ENCODE data around the gene HECW1. TPM values are rescaled to one million over a fixed set of nuclear protein-coding genes. Genes with fewer than 3 reads are reported as not detected.
A peak's percentile ranks its signal among the peaks of the same experiment; 100 is the strongest.
"Not testable (repeated sequence)": the region's sequence is repeated elsewhere in the genome, so short reads cannot be mapped to it uniquely, and the experiment has no call there.

HECW1 gene
- total RNA-seq, 2 donors from 2014 or later = 0.24 TPM; not detected in 1

GRCh38 chr7:43110791-43111535, 1.5 kb upstream of the HECW1 start:
- DNase-seq (ENCODE audit: low spot score) = no peak
- intact Hi-C loops (cut with DNase I) = loop anchor here in 1 of 2 donors (10.0 kb wide), 1 partner anchor 166 kb away; no protein-coding TSS in a partner anchor

- intact Hi-C loops (cut with DNase I) = loop anchor here in 1 of 2 donors (10.0 kb wide), 1 partner anchor 167 kb away; no protein-coding TSS in a partner anchor
- no peak for DNase-seq (ENCODE audit: low spot score)
Observed at GRCh38 chr7:43111630-43112458, 603 bp upstream of the HECW1 start.

- intact Hi-C loops (cut with DNase I) = loop anchor here in 1 of 2 donors (10.0 kb wide), 1 partner anchor 168 kb away; no protein-coding TSS in a partner anchor
- DNase-seq (ENCODE audit: low spot score) = peak; percentile 82
Observed at GRCh38 chr7:43112941-43113621, 634 bp downstream of the HECW1 start.

DNA sequence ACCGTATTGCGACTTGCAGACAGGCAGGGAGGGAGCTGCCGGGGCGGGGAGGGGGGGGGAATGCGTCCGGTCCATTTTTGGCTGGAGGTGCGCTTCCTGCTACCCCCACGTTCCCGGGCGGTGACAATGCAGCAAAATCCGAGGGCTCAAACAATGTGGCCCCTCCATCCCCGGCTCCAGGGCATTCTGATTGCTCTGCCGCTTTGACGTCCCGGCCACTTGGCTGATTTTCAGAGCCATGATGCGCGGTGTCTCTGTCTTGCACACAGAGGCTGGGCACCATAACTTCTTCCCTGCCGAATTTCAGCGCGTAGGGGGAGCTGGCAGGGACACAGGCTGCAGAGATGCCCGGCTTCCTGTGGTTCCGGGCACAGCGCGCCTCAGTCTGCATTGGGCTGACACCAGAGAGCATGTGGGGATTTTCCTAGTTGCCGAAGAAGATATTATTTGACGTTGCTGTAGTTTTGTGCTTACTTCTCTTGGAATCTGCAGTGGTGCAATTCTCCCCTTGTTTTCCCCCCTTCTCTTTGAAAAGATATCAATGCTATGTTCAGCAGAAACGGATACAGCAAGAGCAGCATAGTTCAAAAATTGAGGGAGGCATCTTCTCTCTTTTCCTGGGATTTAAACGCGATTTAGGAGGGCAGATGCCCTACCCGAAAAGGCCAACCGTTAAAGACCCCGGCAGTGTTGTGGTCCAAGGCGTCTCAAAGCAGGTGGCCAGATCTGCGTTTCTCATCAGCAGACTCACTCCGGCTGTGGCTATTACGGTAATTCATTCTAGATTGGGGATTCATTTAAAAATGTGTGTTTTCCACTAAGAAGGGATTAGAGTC, 1.4 kb downstream of the HECW1 start:
- no peak for DNase-seq (ENCODE audit: low spot score)
- intact Hi-C loops (cut with DNase I) = loop anchor here in 1 of 2 donors (10.0 kb wide), 1 partner anchor 169 kb away; no protein-coding TSS in a partner anchor

DNA sequence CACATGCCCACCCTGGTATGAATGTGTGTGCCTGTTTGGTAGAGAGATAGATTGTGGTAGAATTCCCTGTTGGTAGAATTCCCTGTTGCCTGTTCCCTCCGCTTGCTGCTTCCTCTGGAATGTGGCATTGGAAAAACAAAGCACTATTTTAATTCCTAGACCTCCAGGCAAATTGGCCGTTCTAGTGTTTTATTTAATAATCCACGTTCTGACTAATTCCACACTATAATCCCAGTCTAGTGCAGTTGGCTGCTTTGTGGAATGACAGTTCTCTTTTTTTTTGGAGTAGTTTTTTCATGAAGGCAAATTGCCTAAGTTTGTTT, 2.0 kb downstream of the HECW1 start:
- DNase-seq (ENCODE audit: low spot score) = no peak
- intact Hi-C loops (cut with DNase I) = loop anchor here in 1 of 2 donors (10.0 kb wide), 1 partner anchor 170 kb away; no protein-coding TSS in a partner anchor

DNA sequence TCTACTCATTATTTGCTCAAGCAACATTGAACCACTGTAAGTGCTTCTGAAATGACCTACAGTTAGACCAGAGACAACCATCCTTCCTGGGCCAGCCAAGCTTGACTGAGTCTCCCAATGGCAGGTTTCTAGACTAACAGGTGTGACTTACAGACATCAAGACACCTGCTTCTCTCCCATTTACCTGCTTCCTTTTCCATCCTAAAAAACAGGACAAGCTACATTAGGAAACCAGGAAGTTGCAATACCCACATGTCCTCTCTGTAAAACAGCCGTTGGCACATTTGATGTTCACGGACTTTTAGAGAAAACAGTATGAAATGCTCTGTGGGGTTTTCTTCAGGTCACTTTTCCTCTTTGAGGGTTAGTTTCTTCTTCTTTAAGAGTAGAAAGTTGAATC, 4.0 kb downstream of the HECW1 start:
- intact Hi-C loops (cut with DNase I) = loop anchor here in 1 of 2 donors (10.0 kb wide), 1 partner anchor 172 kb away; no protein-coding TSS in a partner anchor

DNA sequence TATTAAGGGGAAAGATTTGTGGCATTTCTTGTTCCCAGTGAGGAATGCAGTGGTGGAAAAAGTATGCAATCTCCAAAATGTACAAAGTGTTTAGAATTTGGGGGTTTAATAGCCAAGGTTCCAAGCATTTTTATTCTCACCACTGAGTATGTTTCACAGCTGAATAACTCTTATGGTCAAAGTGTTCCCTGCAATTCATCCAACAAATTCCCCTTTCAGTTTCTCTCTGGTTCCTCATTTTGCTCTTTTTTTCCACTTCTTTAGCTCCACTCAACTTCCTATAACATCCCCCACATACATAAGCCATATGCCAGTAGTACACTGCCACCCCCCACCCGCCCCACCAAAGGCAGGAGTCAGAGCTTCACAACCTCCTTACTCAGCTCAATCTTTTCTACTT, 4.6 kb downstream of the HECW1 start:
- DNase-seq (ENCODE audit: low spot score) = no peak
- intact Hi-C loops (cut with DNase I) = loop anchor here in 1 of 2 donors (10.0 kb wide), 1 partner anchor 172 kb away; no protein-coding TSS in a partner anchor

More for the DNA sequence above, 4.0 kb downstream of the HECW1 start:
- DNase-seq (ENCODE audit: low spot score) = no peak

DNA sequence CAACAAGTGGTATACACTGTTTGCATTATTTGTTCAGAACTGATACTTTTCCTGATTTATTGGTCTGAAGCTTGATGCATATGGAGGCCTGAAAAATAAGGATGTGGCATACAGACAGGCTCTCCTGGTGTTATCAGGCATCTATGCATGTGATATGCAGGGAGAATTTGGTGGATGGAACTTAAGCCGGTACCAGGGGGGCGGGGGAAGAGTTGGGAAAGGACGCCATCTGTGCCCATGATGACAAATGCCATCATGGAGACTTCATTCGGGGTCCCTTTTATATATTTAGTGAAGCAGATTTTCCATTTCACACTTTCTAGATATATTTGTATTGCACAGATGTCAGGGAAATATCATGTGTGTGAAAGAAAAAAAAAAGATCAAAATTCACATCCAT, 5.4 kb downstream of the HECW1 start:
- intact Hi-C loops (cut with DNase I) = loop anchor here in 1 of 2 donors (10.0 kb wide), 1 partner anchor 173 kb away; no protein-coding TSS in a partner anchor
- no peak for DNase-seq (ENCODE audit: low spot score)

- intact Hi-C loops (cut with DNase I) = loop anchor here in 1 of 2 donors (10.0 kb wide), 1 partner anchor 174 kb away; no protein-coding TSS in a partner anchor
- no peak for DNase-seq (ENCODE audit: low spot score)
Observed at GRCh38 chr7:43118313-43118712, 5.9 kb downstream of the HECW1 start.

GRCh38 chr7:43119371-43120075, 7.1 kb downstream of the HECW1 start:
- DNase-seq (ENCODE audit: low spot score) = no peak
- intact Hi-C loops (cut with DNase I) = loop anchor here (10.0 kb wide), 2 partner anchors 175 to 1985 kb away; no protein-coding TSS in a partner anchor

DNA sequence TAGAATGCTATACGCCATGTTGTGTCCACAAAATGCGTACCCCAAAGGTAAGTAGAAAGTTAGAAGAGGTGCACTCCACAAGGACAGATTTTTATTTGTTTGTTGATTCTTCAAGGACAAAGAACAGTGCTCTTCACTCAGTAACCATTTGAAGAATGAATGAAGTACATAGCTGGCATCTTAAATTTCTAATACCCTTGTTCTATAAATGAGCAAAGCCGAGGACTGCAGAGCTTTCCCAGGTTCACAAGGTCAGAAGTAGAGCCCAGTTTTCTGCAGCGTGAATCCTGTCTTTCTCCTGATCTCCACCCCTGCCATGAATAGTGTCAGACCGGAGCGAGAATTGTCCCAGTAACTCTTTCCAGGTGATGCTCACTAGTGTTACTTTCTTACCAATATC, 9.5 kb downstream of the HECW1 start:
- intact Hi-C loops (cut with DNase I) = loop anchor here in 1 of 2 donors (10.0 kb wide), 1 partner anchor 1987 kb away; no protein-coding TSS in a partner anchor
- no peak for DNase-seq (ENCODE audit: low spot score)

DNA sequence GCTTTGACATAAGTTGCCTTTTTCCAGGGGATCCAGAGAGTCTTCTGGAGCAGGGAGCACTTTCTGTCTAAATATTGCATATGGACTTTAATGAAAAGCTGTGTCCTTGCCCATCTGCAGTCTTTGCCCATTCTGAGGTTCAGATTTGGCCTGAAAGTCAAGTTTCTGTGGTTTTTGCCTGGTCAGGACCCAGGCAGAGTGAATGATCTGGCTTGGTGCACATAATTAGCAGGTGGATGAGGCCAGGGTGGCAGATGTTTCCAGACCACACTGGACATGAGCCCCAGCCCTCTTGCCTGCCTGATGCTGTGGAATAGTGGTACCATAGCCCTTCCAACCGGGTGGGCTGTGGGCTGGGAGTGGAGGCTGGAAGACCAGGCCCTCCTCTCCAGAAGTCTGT, 11.0 kb downstream of the HECW1 start:
- intact Hi-C loops (cut with DNase I) = loop anchor here in 1 of 2 donors (10.0 kb wide), 1 partner anchor 1989 kb away; no protein-coding TSS in a partner anchor
- DNase-seq (ENCODE audit: low spot score) = no peak

DNA sequence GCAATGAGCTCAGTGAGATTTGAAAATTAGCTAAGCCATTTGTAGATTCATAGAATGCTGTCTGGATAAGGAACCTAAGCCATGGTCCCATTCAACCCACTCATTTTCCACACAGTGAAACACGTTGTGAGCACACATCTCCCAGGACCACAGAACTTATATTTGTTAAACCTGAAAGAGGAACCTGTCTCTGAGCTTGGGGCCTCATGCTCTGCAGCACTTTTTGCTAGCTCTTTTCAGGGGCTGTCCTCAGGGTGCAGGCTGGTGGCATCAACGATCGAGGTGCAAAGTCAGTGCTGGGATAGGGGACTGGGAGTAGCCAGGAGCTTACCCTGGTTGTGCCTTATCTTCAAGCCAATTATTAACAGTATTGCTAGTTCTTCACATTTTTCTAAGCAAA, 11.9 kb downstream of the HECW1 start:
- intact Hi-C loops (cut with DNase I) = loop anchor here in 1 of 2 donors (10.0 kb wide), 1 partner anchor 1990 kb away; no protein-coding TSS in a partner anchor
- DNase-seq (ENCODE audit: low spot score) = no peak

GRCh38 chr7:43130347-43130746, 17.9 kb downstream of the HECW1 start:
- DNase-seq (ENCODE audit: low spot score) = no peak
- intact Hi-C loops (cut with DNase I) = no loop called here

DNA sequence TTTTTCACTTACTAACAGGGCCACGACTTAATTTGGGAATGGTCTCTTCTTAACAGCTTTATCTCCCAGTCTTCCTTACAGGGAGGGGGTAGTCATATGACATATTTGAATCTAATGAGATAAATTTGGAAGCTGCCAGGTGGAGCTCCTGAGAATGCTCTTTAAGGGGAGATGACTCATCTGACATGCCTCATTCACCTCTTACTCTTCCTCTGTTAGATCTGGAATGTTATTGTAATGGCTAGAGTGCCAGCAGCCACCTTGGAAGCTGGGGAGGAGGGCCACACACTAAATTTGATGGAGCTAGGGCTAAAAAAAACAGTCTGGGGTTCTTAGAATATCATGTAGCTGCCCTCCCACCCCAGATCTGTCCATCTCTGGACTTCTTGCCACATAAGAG, 22.7 kb downstream of the HECW1 start:
- intact Hi-C loops (cut with DNase I) = no loop called here
- no peak for DNase-seq (ENCODE audit: low spot score)

DNA sequence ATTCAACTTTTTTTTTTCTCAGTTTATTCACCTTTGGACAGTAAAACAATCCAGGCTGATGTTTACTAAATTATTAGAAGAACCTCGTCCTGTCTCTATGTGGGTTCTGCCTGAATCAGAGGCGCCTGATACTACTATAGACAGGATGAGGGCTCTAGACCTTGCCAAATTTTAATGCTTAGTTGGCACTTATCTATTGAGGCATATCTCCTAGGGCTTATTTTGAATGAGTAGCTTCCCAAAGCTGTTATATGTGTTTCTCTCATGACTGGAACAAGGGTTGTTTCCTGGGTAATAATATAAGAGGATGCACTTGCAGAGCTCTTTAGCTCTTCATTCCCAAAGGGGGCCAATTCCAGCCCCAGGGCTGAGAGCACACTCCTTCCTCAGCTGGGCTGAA, 23.6 kb downstream of the HECW1 start:
- DNase-seq (ENCODE audit: low spot score) = no peak
- intact Hi-C loops (cut with DNase I) = no loop called here

- intact Hi-C loops (cut with DNase I); DNase-seq (ENCODE audit: low spot score): not testable (repeated sequence)
Observed at GRCh38 chr7:43137121-43137744, 24.8 kb downstream of the HECW1 start.
